T-cell (primary cell): Measurements from ENCODE around the gene KCNAB2. TPM values are rescaled to one million over a fixed set of nuclear protein-coding genes. Genes with fewer than 3 reads are reported as not detected.

Experiments
- ATAC-seq, 4 experiments: fragments of 200-7000 bp in 3 of 4; fragments of 150-1000 bp in 1 of 4; cut with Tn5 transposase; replicated peaks in 1 of 4; 1 replicate in 3 of 4; 2 replicates in 1 of 4; pipeline ENCODE4 v1.10.0; 2021; ENCODE audit warnings: moderate library complexity in 3 of 4, mild to moderate bottlenecking in 2 of 4, moderate number of reproducible peaks in 1 of 4
- CTCF ChIA-PET, 2 donors: fragments of 300-600 bp; sonication (Branson Sonifier 250); formaldehyde crosslinking; loops; one replicate each; lab custom pipeline; 2022; ENCODE audit warnings: antibody characterized with exemption in 2 of 2; lab: Charles Lee
- POLR2A ChIA-PET, 2 donors: fragments of 300-600 bp; sonication (Branson Sonifier 250); formaldehyde crosslinking; loops; one replicate each; lab custom pipeline; 2022; ENCODE audit warnings: antibody characterized with exemption in 2 of 2; lab: Charles Lee
- DNase-seq, 35 experiments: peaks; one replicate each; pipeline versions ENCODE4 v3.0.0 to v3.0.0-alpha.2; 2013 to 2023
- H3K27ac ChIP-seq: one replicate; pipeline ENCODE4 v1.5.1; 2013; ENCODE audit warnings: low read length
- H3K27me3 ChIP-seq, 2 experiments: replicated peaks in 1 of 2; 1 replicate in 1 of 2; 2 replicates in 1 of 2; pipeline versions ENCODE4 v1.6.1 to v1.7.0; 2013; ENCODE audit warnings: low read length in 1 of 2, mixed read lengths in 1 of 2; ENCODE audit not compliant: control insufficient read depth in 2 of 2, insufficient read depth in 2 of 2; ENCODE audit errors: extremely low read depth in 1 of 2
- H3K36me3 ChIP-seq, 2 donors: 1 replicate in 1 of 2; 2 replicates in 1 of 2; pipeline versions ENCODE4 v1.6.1 to v1.7.0; 2013; ENCODE audit warnings: low read length in 1 of 2; ENCODE audit not compliant: control insufficient read depth in 2 of 2, insufficient read depth in 1 of 2; ENCODE audit errors: extremely low read depth in 1 of 2
- H3K4me1 ChIP-seq, 2 experiments: 1 replicate in 1 of 2; 2 replicates in 1 of 2; pipeline versions ENCODE4 v1.6.1 to v1.7.0; 2013; ENCODE audit warnings: low read length in 2 of 2, mixed read lengths in 1 of 2; ENCODE audit not compliant: insufficient read depth in 2 of 2, control insufficient read depth in 1 of 2; ENCODE audit errors: extremely low read depth in 1 of 2
- H3K4me3 ChIP-seq, 2 donors: 1 replicate in 1 of 2; 2 replicates in 1 of 2; pipeline versions ENCODE4 v1.5.1 to v1.7.0; 2013; ENCODE audit warnings: mild to moderate bottlenecking in 2 of 2, low read length in 1 of 2, moderate library complexity in 1 of 2; ENCODE audit not compliant: control insufficient read depth in 1 of 2; ENCODE audit errors: extremely low read depth in 1 of 2
- H3K9me3 ChIP-seq: 2 replicates; pipeline ENCODE4 v1.7.0; 2013
- H3K27ac Mint-ChIP-seq, 2 donors: one replicate each; pipeline ENCODE4 v1.8.0; 2020 to 2021; ENCODE audit warnings: mild to moderate bottlenecking in 2 of 2, mixed read lengths in 2 of 2
- H3K27me3 Mint-ChIP-seq, 2 donors: one replicate each; pipeline ENCODE4 v1.8.0; 2021 to 2022; ENCODE audit warnings: mixed read lengths in 2 of 2
- H3K36me3 Mint-ChIP-seq: one replicate; pipeline ENCODE4 v1.8.0; 2021; ENCODE audit warnings: mixed read lengths
- H3K4me1 Mint-ChIP-seq, 3 donors: one replicate each; pipeline ENCODE4 v1.8.0; 2020 to 2022; ENCODE audit warnings: mixed read lengths in 3 of 3, mild to moderate bottlenecking in 1 of 3
- H3K4me3 Mint-ChIP-seq, 3 donors: one replicate each; pipeline ENCODE4 v1.8.0; 2020 to 2022; ENCODE audit warnings: mild to moderate bottlenecking in 3 of 3, mixed read lengths in 3 of 3, moderate library complexity in 3 of 3
- H3K9me3 Mint-ChIP-seq, 3 donors: one replicate each; pipeline ENCODE4 v1.8.0; 2020 to 2022; ENCODE audit warnings: mixed read lengths in 3 of 3
- WGBS: methylation state at CpG from one replicate; pipeline ENCODE4 v1.1.5; 2013; ENCODE audit warnings: missing lambda C conversion rate; ENCODE audit not compliant: insufficient coverage; 5-methylcytosine and 5-hydroxymethylcytosine counted together
- total RNA-seq, 35 experiments: library from RNA in 6 of 35; stranded (reverse) in 6 of 35; fragments of 120-200 nt in 1 of 35; gene quantifications; one replicate each; pipeline versions ENCODE4 v1.2.1 to v1.2.4 and lab custom pipeline; 2013 to 2026

The KCNAB2 gene
- total RNA-seq, 5 donors from 2014 or later (not counting 1 experiment from before 2014, with no cell fraction given) = 181 to 270 (median 252) TPM

DNA sequence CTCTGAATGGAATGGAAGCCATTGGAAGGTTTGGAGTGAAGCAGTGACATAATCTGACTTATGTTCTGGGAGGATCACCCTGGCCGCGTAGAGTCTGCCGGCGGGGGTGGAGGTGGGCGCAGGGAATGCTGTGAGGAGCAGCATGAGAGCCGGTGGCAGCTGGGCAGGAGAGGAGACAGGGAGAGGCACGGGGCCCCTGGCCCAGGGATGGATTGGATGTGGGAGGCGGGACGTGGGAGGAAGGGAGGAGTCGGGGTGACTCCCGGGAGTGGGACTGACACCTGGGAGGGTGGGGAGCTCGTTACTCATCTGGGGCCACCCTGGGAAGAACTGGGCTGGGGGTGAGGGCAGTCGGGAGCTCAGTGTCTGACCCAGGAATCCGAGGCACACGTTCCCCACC, 10.4 kb upstream of the KCNAB2 start:
- H3K4me1 ChIP-seq = peaks cover 11 to 95% of the 10 kb centered on the region in 2 experiments
- H3K27ac Mint-ChIP-seq = peak overlapping the region; percentile 12 to 52
- H3K9me3 Mint-ChIP-seq = no peaks in the 10 kb centered on the region
- no peak overlapping the region for H3K27ac ChIP-seq
- H3K4me3 ChIP-seq = no peak overlapping the region
- H3K36me3 Mint-ChIP-seq = peaks cover 25% of the 10 kb centered on the region
- ATAC-seq (no peak), DNase-seq (no peak)
- 95% methylated on average over 11 of the region's 15 CpGs for WGBS
- H3K27me3 ChIP-seq = no peaks in the 10 kb centered on the region
- H3K27me3 Mint-ChIP-seq = no peaks in the 10 kb centered on the region
- H3K4me3 Mint-ChIP-seq = peak overlapping the region in 1 of 3 donors; percentile 20
- ChIA-PET POLR2A (interaction anchor here in 1 of 2 donors (0.6 kb wide), 1 partner anchor 68 kb away, joined by 4 read pairs; no protein-coding TSS in a partner anchor), CTCF (interaction anchor here (0.6 kb wide), 2 partner anchors 102 to 649 kb away, joined by 3 to 6 read pairs; no protein-coding TSS in a partner anchor)
- peaks cover 66 to 79% (median 72%) of the 10 kb centered on the region in 3 donors for H3K4me1 Mint-ChIP-seq
- no peaks in the 10 kb centered on the region for H3K9me3 ChIP-seq
- H3K36me3 ChIP-seq = peaks cover 9 to 64% of the 10 kb centered on the region in 2 donors

DNA sequence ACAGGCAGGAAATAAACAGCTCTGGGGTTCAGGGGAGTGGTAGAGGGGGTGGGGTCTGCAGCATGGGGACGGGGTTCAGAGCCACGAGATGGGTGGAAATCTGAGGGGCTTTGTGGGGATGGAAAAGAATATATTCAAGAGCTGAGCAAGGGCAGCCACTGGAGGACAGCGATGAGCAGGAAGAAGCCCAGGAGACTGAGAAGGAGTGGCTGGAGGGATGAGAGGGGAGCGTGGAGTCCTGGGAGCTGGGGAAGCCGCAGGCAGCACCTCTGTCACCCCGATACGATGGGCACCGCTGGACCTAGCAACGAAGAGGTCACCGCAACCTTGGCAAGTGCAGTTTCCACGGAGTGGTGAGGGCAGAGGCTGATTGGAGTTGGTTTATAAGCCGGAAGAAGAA, 10.0 kb upstream of the KCNAB2 start:
- Histone ChIP-seq H3K27me3 (no peaks in the 10 kb centered on the region), H3K36me3 (peaks cover 9 to 68% of the 10 kb centered on the region in 2 donors), H3K27ac (no peak overlapping the region), H3K9me3 (no peaks in the 10 kb centered on the region), H3K4me1 (peaks cover 7 to 92% of the 10 kb centered on the region in 2 experiments), H3K4me3 (no peak overlapping the region)
- DNase-seq (no peak), ATAC-seq (no peak)
- POLR2A ChIA-PET = interaction anchor here in 1 of 2 donors (0.6 kb wide), 1 partner anchor 68 kb away, joined by 4 read pairs; no protein-coding TSS in a partner anchor
- Mint-ChIP-seq H3K4me1 (peaks cover 61 to 76% (median 68%) of the 10 kb centered on the region in 3 donors), H3K27ac (peak overlapping the region in 1 of 2 donors; percentile 75), H3K36me3 (peaks cover 22% of the 10 kb centered on the region), H3K4me3 (no peak overlapping the region), H3K9me3 (no peaks in the 10 kb centered on the region), H3K27me3 (no peaks in the 10 kb centered on the region)
- 92% methylated on average over 12 of the region's 12 CpGs for WGBS
- CTCF ChIA-PET = interaction anchor here (0.6 kb wide), 2 partner anchors 103 to 648 kb away, joined by 3 to 6 read pairs; no protein-coding TSS in a partner anchor

DNA sequence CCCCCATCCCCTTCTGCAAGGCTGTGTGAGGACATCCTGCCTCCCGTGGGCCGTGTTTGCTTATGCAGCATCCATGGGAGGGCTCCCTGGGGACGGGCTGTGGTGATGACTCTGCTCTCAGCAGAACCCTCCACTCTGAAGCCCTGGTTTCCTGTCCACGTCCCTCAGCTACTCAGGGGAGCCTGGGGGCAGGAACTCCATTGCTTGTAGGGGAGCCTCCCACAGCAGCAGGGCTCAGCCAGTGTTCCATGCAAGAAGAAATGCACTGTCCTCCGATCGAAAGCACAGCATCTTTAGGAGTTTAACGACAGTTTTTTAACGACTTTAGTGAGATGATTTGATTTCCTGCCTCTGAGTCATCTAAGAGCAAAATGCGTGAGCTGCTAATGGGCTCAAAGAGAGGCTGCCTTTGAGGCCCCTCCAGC, 8.3 kb upstream of the KCNAB2 start:
- Histone ChIP-seq H3K27ac (no peak overlapping the region), H3K4me3 (no peak overlapping the region), H3K4me1 (peaks cover 7 to 91% of the 10 kb centered on the region in 2 experiments), H3K9me3 (no peaks in the 10 kb centered on the region), H3K27me3 (no peaks in the 10 kb centered on the region), H3K36me3 (peaks cover 9 to 79% of the 10 kb centered on the region in 2 donors)
- Mint-ChIP-seq H3K27me3 (no peaks in the 10 kb centered on the region), H3K4me3 (peak overlapping the region in 1 of 3 donors; percentile 22), H3K9me3 (no peaks in the 10 kb centered on the region), H3K4me1 (peaks cover 47 to 66% (median 53%) of the 10 kb centered on the region in 3 donors), H3K36me3 (peaks cover 24% of the 10 kb centered on the region), H3K27ac (peak overlapping the region in 1 of 2 donors; percentile 34)
- ATAC-seq = peak; percentile 28 to 64 (median 54)
- POLR2A ChIA-PET = no interaction called here
- DNase-seq = peak in 2 of 35 experiments; percentile 3 to 12
- 13% methylated on average over 7 of the region's 9 CpGs for WGBS
- CTCF ChIA-PET = interaction anchor here in 1 of 2 donors (0.6 kb wide), 1 partner anchor 1920 kb away, joined by 3 read pairs; no protein-coding TSS in a partner anchor

DNA sequence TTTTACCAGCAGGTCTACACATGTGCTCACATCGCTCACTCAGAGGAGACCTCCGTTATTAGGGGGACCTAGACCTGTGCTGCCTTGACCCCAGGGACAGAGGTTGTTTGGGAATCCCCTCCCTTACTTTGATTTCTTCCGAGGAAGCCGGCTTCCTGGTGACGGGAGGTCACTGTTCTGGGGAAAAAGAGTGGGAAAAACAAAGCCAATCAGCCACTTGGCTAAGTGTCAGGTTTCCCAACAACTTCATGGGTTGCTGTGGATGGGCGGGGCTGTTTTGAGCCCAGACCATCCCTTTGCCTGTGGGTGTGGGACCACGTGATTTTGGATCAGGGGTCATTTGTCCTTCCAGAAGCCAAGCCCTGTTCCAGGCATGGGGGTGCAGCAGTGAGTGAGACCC, 7.1 kb upstream of the KCNAB2 start:
- no peak overlapping the region for H3K4me3 Mint-ChIP-seq
- ATAC-seq = no peak
- H3K9me3 Mint-ChIP-seq = no peaks in the 10 kb centered on the region
- no peaks in the 10 kb centered on the region for H3K9me3 ChIP-seq
- H3K4me1 ChIP-seq = peaks cover 4 to 79% of the 10 kb centered on the region in 2 experiments
- H3K27ac Mint-ChIP-seq = no peak overlapping the region
- no peaks in the 10 kb centered on the region for H3K27me3 ChIP-seq
- no peak for DNase-seq
- H3K36me3 ChIP-seq = peaks cover 16 to 87% of the 10 kb centered on the region in 2 donors
- H3K27me3 Mint-ChIP-seq = no peaks in the 10 kb centered on the region
- 100% methylated on average over 1 of the region's 7 CpGs for WGBS
- H3K27ac ChIP-seq = no peak overlapping the region
- ChIA-PET POLR2A (no interaction called here), CTCF (no interaction called here)
- H3K4me3 ChIP-seq = no peak overlapping the region
- peaks cover 34 to 54% (median 40%) of the 10 kb centered on the region in 3 donors for H3K4me1 Mint-ChIP-seq
- peaks cover 22% of the 10 kb centered on the region for H3K36me3 Mint-ChIP-seq

DNA sequence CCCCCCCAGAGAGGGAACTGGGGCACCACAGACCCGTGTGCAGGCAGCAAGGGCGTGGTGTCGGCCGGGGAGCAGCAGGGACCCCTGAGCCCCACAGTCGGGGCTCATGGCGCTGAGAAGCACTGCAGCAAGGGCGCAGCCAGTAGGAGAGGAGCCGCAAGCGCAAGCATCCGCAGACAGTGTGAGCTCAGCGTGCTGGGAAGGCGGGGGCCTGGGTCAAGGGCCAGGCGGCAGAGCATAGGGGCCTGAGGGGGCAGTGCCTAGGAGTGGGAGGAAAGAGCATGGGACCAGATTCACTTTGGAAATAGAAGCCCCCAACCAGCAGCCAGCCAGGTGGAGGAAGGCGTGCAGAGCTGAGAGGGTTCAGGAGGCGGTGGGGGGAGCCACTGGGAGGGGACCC, 6.7 kb upstream of the KCNAB2 start:
- Histone ChIP-seq H3K9me3 (no peaks in the 10 kb centered on the region), H3K36me3 (peaks cover 18 to 87% of the 10 kb centered on the region in 2 donors), H3K27me3 (no peaks in the 10 kb centered on the region), H3K4me3 (no peak overlapping the region), H3K27ac (no peak overlapping the region), H3K4me1 (peaks cover 4 to 75% of the 10 kb centered on the region in 2 experiments)
- ChIA-PET CTCF (no interaction called here), POLR2A (no interaction called here)
- Mint-ChIP-seq H3K27me3 (no peaks in the 10 kb centered on the region), H3K9me3 (no peaks in the 10 kb centered on the region), H3K36me3 (peaks cover 26% of the 10 kb centered on the region), H3K4me1 (peaks cover 36 to 52% (median 37%) of the 10 kb centered on the region in 3 donors), H3K27ac (no peak overlapping the region), H3K4me3 (no peak overlapping the region)
- 93% methylated on average over 15 of the region's 15 CpGs for WGBS
- no peak for DNase-seq
- no peak for ATAC-seq

DNA sequence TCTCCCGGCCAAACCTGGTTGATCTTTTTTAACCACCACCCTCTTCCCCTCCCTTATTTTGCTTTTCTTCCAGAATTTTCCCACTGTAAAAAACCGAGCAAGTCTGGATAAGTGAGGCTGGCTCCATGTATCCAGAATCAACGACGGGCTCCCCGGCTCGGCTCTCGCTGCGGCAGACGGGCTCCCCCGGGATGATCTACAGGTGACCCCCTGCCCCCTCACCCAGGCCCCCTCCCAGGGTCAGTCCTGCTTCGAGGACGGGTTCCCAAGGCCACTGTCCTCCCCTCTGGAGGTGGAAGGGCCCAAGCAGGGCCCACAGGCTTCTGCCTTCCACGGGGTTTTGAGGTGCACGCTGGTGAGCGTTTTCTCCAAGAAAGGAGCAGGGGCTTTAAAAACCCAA, 5.2 kb upstream of the KCNAB2 start:
- Mint-ChIP-seq H3K4me3 (no peak overlapping the region), H3K36me3 (peaks cover 27% of the 10 kb centered on the region), H3K4me1 (peaks cover 23 to 41% (median 32%) of the 10 kb centered on the region in 3 donors), H3K27ac (no peak overlapping the region), H3K9me3 (no peaks in the 10 kb centered on the region), H3K27me3 (no peaks in the 10 kb centered on the region)
- WGBS = 97% methylated on average over 11 of the region's 15 CpGs
- Histone ChIP-seq H3K9me3 (no peaks in the 10 kb centered on the region), H3K36me3 (peaks cover 18 to 87% of the 10 kb centered on the region in 2 donors), H3K27ac (no peak overlapping the region), H3K4me3 (no peak overlapping the region), H3K4me1 (peaks cover 4 to 66% of the 10 kb centered on the region in 2 experiments), H3K27me3 (no peaks in the 10 kb centered on the region)
- ATAC-seq (no peak), DNase-seq (no peak)
- ChIA-PET CTCF (no interaction called here), POLR2A (no interaction called here)
